GM12878 (cell line): ENCODE results near the gene PPP2R5C.

ENCODE experiments used
- HCFC1 ChIP-seq: fragments of 150-350 bp; IDR thresholded peaks from 2 replicates; pipeline ENCODE4 v1.6.1; 2014; ENCODE audit warnings: low read length
- HDAC6 ChIP-seq: fragments of 200-600 bp; sonication (generic); IDR thresholded peaks from one replicate; pipeline ENCODE4 v1.8.0; 2017; ENCODE audit warnings: antibody characterized with exemption; ENCODE audit not compliant: unreplicated experiment
- JUND ChIP-seq: IDR thresholded peaks from 2 replicates; pipeline ENCODE4 v1.6.1; 2012; ENCODE audit warnings: low read depth, mild to moderate bottlenecking, low read length, improper control_type of control experiment, moderate library complexity
- KDM1A ChIP-seq: fragments of 200-600 bp; sonication (generic); IDR thresholded peaks from 2 replicates; pipeline ENCODE4 v1.6.1; 2016; ENCODE audit warnings: borderline replicate concordance
- POLR2A ChIP-seq: IDR thresholded peaks from 2 replicates; pipeline ENCODE4 v1.6.1; 2011; ENCODE audit warnings: low read depth, mild to moderate bottlenecking, low read length
- POLR2AphosphoS5 ChIP-seq: IDR thresholded peaks from 2 replicates; pipeline ENCODE4 v1.6.1; 2011; ENCODE audit warnings: mild to moderate bottlenecking, low read length, inconsistent platforms
- TCF12 ChIP-seq: IDR thresholded peaks from 2 replicates; pipeline ENCODE4 v1.6.1; 2011; ENCODE audit warnings: low read depth, mild to moderate bottlenecking, low read length
- TF ChIP-seq, protein P1 (sequence below): fragments of 450-650 bp; IDR thresholded peaks from 2 replicates; pipeline ENCODE4 v1.6.1; 2018; ENCODE audit warnings: mild to moderate bottlenecking, low read depth, moderate library complexity; ENCODE audit not compliant: partially characterized antibody

DNA sequence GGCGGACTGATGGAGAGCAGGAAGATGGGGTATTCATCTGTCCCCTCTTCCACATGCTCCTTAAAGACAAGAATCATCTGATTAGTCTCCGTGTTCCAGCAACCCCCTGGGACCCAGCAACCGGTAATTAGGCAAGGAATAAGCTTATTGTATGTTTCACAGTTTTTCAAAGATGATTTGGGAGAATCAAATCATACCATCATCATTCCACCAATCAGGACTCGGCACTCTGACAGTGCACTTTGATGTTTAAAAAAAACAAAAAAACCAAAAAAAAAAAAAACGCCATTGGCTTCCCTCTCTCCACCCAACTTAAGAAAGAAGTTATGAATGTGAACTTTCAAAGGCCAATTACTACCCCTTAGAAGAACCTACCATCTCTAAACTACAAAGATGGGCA, 201.5 kb downstream of the PPP2R5C start:
- no peak for TF ChIP-seq JUND
- TF ChIP-seq POLR2AphosphoS5: no peak
- TF ChIP-seq POLR2A: no peak
- no peak for TF ChIP-seq HDAC6
- TF ChIP-seq KDM1A: no peak
- no peak for TF ChIP-seq HCFC1
- TF ChIP-seq, protein P1, sequence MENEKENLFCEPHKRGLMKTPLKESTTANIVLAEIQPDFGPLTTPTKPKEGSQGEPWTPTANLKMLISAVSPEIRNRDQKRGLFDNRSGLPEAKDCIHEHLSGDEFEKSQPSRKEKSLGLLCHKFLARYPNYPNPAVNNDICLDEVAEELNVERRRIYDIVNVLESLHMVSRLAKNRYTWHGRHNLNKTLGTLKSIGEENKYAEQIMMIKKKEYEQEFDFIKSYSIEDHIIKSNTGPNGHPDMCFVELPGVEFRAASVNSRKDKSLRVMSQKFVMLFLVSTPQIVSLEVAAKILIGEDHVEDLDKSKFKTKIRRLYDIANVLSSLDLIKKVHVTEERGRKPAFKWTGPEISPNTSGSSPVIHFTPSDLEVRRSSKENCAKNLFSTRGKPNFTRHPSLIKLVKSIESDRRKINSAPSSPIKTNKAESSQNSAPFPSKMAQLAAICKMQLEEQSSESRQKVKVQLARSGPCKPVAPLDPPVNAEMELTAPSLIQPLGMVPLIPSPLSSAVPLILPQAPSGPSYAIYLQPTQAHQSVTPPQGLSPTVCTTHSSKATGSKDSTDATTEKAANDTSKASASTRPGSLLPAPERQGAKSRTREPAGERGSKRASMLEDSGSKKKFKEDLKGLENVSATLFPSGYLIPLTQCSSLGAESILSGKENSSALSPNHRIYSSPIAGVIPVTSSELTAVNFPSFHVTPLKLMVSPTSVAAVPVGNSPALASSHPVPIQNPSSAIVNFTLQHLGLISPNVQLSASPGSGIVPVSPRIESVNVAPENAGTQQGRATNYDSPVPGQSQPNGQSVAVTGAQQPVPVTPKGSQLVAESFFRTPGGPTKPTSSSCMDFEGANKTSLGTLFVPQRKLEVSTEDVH: no peak
- no peak for TF ChIP-seq TCF12
